Activated effector memory CD4-positive, alpha-beta T cell treated with Interleukin-2 at 50 U/mL for 16 hours (primary cell): Measurements from ENCODE around the gene BABAM2.

ENCODE experiments used
- DNase-seq: peaks from one replicate; pipeline ENCODE4 v3.0.0-alpha.2; 2020

Gene BABAM2

DNA sequence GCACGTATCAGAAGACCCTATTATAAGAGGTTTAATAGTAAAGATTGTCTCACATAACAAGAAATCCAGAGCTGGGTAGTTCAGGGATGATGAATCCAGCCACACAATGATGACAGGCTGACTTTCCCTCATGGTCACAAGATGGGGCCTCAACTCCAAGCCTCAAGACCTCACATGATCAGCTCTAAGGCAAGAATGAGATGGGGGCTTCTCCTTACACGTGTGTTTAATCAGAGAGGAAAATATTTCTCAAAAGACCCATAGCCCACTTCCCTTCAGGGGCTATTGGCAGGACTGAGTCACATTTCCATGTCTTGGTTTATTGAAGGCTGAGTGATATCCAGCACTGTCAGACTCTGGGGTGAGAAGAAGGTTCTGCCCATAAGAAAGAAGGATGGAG is 402.0 kb downstream of the BABAM2 start:
- no peak for DNase-seq

DNA sequence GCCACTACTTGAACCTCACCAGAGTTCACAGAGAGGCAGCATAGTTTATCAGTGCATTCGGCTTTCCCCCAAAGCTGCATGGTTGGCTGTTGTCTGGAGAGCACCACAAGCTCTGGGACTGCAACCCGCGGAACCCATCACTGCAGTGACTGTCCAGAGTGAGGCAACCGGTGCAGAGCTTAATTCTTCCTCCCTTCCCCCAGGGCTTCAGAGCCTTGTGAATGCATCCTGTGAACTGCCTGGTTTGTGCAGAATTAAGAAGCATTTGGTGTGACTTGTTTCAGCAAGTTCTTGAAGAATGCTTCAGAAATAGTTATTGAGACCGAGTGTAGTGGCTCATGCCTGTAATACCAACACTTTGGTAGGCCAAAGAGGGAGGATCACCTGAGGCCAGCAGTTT is 402.9 kb downstream of the BABAM2 start:
- DNase-seq, result no peak

DNA sequence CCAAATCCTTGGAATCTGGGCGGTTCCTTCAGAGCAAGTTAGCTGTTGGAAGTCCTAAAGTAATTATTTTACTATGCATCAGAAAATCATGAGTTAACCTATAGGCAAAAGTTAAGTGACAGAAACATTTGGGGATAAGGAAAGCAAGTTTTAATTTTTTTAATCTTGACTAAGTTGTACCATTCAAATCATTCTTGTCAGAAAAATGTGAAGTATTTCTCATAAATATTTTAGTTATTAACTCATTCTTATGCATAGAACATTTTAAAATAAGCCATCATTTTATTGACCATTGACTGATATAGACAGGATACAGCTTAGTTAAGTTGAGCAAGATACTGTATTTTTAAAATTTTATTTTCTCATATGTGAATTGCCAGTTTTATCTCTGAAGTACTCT is 403.9 kb downstream of the BABAM2 start:
- DNase-seq, result no peak

GRCh38 chr2:28296243-28296642 is 405.7 kb downstream of the BABAM2 start:
- no peak for DNase-seq

GRCh38 chr2:28296904-28297303 is 406.4 kb downstream of the BABAM2 start:
- no peak for DNase-seq

DNA sequence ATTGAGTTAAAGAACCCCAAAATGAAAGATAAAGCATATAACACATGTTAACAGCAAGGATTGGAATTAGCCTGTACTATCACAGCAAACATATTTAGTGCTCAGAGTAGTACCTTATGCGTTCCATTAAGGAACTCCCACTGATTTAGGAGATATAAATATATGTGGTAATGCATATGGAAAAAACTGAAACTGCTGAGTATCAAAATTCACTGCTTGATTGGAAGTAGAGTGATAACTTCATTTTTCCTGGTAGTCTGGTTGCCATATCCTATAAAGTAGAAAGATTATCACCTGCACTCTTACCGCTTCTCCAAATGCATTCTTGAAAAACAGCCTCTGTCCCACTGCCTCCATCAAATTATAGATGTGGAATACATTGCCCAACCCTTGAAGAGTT is 407.0 kb downstream of the BABAM2 start:
- no peak for DNase-seq

DNA sequence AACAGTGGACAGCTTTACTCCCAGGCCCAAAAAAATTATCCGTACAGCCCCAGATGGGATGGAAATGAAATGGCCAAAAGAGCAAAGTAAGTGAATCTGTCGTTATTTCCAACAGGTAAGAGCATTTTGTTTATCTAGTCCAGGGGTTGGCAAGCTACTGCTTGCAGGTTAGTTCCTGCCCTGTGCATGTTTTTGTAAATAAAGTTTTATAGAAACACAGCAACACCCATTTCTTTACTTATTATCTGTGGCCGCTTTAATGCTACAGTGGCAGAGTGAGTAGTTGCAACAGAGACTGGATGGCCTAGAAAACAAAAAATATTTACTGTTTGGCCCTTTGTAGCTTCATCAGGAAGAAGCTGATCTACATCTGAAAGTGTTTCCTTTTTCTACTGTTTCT is 407.9 kb downstream of the BABAM2 start:
- DNase-seq, result no peak

DNA sequence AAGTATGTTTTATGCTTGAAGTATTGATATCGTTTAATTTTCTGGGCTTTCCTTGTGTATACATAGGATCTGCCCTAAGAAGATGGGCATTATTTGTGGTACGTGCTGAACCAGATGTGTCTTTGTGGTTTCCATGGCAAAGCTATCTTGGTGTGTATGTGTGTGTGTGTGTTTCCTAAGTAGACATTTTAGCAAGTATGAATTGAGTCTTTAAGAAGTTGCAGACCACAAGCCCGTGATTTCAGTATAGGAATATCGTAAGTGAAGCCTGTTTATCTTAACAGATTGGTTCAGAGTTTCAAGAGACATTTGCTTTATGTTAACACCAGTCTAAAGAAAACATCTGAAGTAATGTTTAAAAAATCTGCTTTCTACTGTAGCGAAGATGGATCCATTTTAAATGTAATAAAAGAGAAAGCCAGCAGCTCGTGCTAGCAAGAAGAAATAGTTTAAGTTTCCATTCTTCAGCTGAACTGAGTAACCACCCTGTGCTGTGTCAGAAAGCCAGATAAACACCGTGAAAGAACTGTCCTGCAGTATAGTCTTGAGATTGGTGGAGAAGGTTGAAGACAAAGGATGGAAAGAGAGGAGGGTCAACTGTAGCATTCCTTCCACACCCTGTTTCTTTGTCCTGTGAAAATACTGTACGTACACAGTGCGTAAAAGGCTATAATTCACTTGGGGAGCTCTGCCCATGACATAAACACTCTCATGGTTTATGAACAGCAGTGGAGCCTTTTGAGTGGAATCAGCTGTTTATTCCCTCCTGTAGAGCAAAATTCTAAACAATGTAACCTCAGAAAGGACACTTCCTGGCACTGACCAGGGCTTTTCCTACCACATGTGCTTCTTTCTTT is 410.2 kb downstream of the BABAM2 start:
- no peak for DNase-seq

DNA sequence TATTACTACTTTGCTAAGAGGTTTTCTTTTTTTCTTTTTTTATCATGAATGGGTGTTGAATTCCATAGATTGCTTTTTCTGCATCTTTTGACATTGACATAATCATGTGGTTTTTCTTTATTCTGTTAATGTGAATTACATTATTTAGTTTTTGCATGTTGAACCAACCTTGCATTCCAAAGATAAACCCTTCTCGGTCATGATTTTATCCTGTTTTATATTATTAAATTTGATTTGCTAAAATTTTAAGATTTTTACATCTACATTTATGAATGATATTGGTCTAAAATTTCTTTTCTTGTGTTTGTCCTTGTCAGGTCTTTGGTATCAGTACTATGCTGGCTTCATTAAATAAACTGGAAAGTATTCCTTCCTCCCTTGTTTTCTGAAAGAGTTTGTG is 414.7 kb downstream of the BABAM2 start:
- no peak for DNase-seq

GRCh38 chr2:28310107-28310506 is 419.6 kb downstream of the BABAM2 start:
- no peak for DNase-seq

- no peak for DNase-seq
These were observed 421.2 kb downstream of the BABAM2 start for GRCh38 chr2:28311660-28312249.

DNA sequence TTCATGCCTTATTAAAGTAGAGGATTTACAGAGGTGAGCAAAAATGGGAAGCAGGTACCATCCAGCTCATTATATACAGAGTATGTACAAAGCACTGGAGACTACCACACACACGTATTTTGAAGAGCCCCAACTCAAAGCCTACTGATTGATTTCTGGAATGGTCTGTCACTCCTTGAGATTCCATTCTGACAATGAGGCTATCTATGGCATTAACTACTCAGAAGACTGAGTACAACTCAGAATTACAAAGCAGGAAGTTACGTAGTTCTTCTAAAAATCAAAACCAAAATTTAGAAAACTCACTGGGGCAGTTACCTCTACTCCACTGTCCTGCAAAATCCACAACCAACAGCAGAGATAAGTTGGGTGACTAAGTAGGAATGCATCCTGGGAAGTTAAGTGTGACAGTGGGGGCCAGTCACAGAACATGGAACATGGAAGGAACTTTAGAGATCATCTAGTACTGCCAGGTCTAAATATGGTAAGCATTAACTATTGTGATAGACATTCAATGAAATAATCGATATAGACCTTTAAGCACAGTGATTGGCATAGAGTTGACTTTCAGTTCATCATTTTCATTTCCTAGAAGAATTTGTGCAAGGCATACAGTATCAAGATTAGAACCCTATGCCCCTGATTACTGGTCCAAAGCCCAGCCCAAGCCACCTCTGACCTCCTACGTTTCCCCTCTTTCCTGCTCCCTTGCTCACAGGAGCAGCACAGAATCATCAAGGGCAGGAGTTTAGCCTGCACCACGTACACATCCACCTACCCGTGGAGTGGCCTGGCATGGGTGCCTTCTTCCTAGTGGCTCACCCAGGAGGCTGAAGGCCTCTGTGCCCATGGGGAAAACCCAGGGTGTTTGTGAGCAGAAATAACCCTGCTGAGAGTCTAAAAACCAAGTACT is 422.0 kb downstream of the BABAM2 start:
- no peak for DNase-seq

DNA sequence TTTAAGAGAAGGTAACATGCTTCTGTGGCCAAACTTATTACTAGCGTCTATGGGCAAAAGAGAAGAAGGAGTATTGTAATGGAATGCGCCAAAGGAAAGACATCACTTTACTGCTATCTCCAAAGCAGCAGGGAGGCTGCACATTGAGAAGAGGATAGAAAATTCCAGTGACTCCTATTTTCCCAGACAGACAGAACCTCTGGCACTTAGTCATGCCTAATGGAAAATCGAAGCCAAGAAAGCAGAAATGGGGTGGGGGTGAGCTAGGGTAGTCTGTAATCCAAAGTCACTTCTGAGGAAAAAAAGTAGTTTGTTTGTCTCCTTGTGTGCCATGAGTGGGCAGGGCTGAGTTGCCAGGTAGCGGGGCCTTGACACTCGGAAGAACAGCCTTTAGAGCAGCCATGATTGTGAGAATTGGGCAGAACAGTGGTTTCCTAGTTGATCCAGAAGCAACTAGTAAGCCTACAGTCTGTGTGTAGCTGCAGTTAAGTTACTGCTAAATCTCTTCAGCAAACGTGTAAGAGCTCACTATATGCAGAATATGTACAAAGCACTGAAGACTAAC is 422.8 kb downstream of the BABAM2 start:
- DNase-seq, result no peak

DNA sequence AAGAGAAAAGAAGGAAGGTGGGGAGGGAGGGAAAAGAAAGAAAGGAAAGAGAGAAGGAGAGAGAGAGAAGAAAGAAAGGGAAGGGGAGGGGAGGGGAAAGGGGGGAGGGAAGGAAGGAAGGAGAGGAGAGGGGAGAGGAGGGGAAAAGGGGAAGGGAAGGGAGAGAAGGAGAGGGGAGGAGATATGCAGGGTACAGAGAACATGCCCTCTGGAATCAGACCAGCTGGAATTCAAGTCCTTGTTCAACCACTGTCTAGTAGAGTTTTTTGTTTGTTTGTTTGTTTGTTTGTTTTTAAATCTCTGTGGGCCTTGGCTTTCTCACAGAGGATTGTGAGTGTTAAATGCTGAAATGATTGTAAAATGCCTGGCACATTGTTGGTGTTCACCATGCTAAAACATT is 424.4 kb downstream of the BABAM2 start:
- DNase-seq, result no peak

DNA sequence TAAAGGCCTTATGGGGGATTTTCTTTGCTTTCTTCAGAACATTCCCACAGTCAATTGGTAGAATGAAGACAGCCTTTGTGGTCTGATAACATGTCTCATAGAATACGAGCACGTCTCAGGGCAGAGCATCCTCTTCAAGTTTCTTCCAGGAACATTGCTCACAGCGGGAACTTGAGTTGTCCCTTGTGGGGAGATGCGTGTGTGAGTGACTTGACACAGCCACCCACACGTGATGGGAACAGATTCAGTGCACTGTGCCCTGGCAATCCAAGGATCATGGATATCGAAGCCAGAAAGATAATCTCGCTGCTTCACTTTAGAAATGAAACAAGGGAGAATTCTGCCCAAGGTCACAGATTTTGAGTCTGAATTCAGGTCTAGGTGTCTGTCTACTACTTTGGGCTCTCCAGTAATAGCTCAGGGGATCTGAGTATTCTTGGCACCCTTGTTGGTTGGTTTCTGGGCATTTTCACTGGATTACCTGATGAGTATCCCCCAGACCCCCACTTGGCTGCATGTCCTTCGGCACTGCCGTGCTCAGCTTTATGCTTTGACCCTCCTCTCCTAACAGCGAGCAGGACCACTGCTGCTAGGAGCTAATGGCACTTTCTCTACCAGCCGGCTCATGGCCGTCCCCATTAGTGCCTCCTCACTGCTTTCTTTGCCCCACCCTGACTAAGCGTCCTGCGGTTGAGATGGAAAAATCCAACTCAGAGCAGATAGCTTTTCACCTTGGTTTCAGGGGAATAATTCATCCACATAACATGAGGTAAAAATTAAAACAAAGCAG is 426.2 kb downstream of the BABAM2 start:
- DNase-seq, result no peak

- DNase-seq, result no peak
These were observed 426.9 kb downstream of the BABAM2 start for GRCh38 chr2:28317390-28317789.

GRCh38 chr2:28318023-28318422 is 427.5 kb downstream of the BABAM2 start:
- DNase-seq, result no peak

- no peak for DNase-seq
These were observed 428.1 kb downstream of the BABAM2 start for GRCh38 chr2:28318462-28319117.

DNA sequence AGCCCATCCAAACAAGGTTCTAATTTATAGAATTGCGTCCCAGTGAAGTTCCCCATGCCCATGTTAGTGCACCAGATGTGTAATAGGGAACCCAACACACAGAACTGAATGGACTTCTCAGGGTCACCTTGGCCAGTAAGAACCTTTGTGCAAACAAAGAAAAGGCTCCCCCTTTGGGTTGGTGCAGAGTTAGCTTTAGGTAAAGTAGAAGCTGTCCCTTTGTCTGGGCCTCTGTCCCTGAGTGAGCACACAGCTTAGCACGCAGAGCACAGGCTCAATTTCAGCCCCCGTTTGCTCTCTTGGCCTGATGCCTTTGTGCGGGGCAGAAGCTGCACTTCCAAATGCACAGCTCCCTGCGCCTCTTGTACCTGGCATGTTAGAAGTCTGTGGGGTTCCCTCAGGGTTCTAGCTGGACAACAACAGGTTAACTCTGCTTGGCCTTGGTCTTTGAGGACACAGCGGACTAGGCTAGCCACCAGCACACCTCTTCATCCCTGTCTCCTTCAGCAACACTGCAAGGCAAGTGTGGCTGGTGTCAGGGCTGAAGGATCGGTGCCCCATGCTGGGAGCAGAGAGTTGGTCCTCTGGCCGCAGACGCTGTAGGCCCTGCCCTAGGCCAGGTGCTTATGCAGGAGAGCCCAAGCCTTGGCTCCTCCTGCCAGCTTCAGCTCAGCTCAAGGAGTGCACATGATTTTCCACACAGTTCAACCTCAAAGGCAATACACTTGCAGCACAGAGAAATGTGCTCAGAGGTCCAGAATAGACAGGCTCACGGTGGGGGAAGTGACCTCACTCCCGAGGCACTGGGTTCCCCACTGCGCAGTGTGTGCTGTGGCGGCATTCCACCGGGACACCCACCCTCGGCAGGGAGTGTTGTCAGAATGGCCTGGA is 428.8 kb downstream of the BABAM2 start:
- no peak for DNase-seq

DNA sequence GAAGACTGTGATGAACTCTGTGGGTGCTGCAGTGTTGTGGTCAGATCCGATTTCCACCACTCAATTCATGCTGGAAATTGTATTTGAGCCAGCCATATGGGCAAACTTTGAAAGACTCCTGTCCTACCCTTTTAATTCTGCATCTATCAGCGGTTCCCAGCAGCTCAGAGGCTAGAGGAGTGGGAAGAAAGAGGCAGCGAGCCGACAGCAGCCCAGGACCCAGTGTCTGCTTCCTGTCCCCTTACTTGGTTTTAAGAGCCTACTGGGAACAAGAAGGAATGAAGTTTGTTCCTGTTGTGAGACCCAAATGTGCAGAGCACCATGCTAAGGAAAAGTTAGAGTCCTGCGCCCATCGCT is 429.5 kb downstream of the BABAM2 start:
- DNase-seq, result no peak

DNA sequence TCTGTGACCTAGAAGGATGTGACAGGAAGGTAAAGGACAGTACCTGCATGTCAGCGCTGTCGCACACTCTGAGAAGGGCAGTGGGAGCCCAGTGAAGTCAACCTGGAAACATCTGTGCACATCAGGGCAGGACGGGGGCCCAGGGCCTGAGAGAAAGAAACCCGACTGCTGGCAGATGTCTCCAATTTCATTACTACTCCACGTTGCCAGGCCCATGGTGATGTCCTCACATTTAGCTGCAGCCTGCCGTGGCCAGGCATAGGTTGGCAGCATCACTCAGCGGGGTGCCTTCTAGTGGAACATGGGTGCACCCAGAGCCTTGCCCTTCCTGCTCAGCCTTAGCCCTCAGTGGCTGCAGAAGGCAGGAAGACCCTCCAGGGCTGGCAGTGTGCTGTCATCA is 429.8 kb downstream of the BABAM2 start:
- DNase-seq, result no peak
